Neuronal stem cell (in vitro differentiated cells): ENCODE measurements around the gene GJD3.
A peak's percentile ranks its signal among the peaks of the same experiment; 100 is the strongest.

Experiments used
- DNase-seq: peaks from one replicate; pipeline ENCODE4 v3.0.0-alpha.2; 2013; ENCODE audit warnings: low spot score
- H2AFZ ChIP-seq: one replicate; pipeline ENCODE4 v1.6.1; 2013; ENCODE audit warnings: mild to moderate bottlenecking, low read length, inconsistent platforms
- H2AK5ac ChIP-seq: 2 replicates; pipeline ENCODE4 v1.6.1; 2013; ENCODE audit warnings: low read depth, mild to moderate bottlenecking, inconsistent platforms, low read length, moderate library complexity, mixed read lengths
- H2BK120ac ChIP-seq: 2 replicates; pipeline ENCODE4 v1.6.1; 2013; ENCODE audit warnings: low read depth, mild to moderate bottlenecking, inconsistent platforms, low read length, moderate library complexity, mixed read lengths
- H2BK12ac ChIP-seq: one replicate; pipeline ENCODE4 v1.6.1; 2013; ENCODE audit warnings: low read length, inconsistent platforms
- H2BK15ac ChIP-seq: 2 replicates; pipeline ENCODE4 v1.6.1; 2013; ENCODE audit warnings: mild to moderate bottlenecking, low read length, inconsistent platforms, mixed read lengths
- H2BK5ac ChIP-seq: one replicate; pipeline ENCODE4 v1.6.1; 2013; ENCODE audit warnings: inconsistent platforms, mild to moderate bottlenecking, low read length, moderate library complexity
- H3K14ac ChIP-seq: one replicate; pipeline ENCODE4 v1.6.1; 2013; ENCODE audit warnings: low read length, inconsistent platforms
- H3K18ac ChIP-seq: 2 replicates; pipeline ENCODE4 v1.6.1; 2013; ENCODE audit warnings: low read length, inconsistent platforms
- H3K23ac ChIP-seq: 2 replicates; pipeline ENCODE4 v1.6.1; 2013; ENCODE audit warnings: low read depth, mild to moderate bottlenecking, mixed read lengths, low read length, inconsistent platforms; ENCODE audit not compliant: poor library complexity
- H3K27ac ChIP-seq: replicated peaks from 3 replicates; pipeline ENCODE4 v1.5.1; 2013; ENCODE audit warnings: low read length, inconsistent platforms
- H3K27me3 ChIP-seq, 3 experiments: 2 replicates each; pipeline ENCODE4 v1.6.1; 2013; ENCODE audit warnings: low read length in 3 of 3, mild to moderate bottlenecking in 2 of 3, inconsistent platforms in 1 of 3, low read depth in 1 of 3, mixed read lengths in 1 of 3, moderate library complexity in 1 of 3; ENCODE audit not compliant: control insufficient read depth in 3 of 3, insufficient read depth in 3 of 3
- H3K36me3 ChIP-seq, 2 donors: replicated peaks in 1 of 2; 2 replicates each; pipeline ENCODE4 v1.6.1; 2013; ENCODE audit warnings: low read length in 2 of 2; ENCODE audit not compliant: control insufficient read depth in 2 of 2, insufficient read depth in 2 of 2
- H3K4ac ChIP-seq: 2 replicates; pipeline ENCODE4 v1.6.1; 2013; ENCODE audit warnings: inconsistent platforms, mild to moderate bottlenecking, low read length, moderate library complexity
- H3K4me1 ChIP-seq, 2 donors: 1 replicate in 1 of 2; 2 replicates in 1 of 2; pipeline ENCODE4 v1.6.1; 2013; ENCODE audit warnings: low read length in 2 of 2, low read depth in 1 of 2; ENCODE audit not compliant: control insufficient read depth in 2 of 2, insufficient read depth in 1 of 2
- H3K4me2 ChIP-seq: one replicate; pipeline ENCODE4 v1.6.1; 2013; ENCODE audit warnings: mild to moderate bottlenecking, low read length, inconsistent platforms; ENCODE audit not compliant: insufficient read depth, poor library complexity, severe bottlenecking
- H3K4me3 ChIP-seq, 2 donors: 2 replicates each; pipeline ENCODE4 v1.5.1; 2013; ENCODE audit warnings: low read length in 2 of 2, mild to moderate bottlenecking in 2 of 2, inconsistent platforms in 1 of 2, moderate library complexity in 1 of 2
- H3K79me1 ChIP-seq: one replicate; pipeline ENCODE4 v1.6.1; 2013; ENCODE audit warnings: low read depth, mild to moderate bottlenecking, inconsistent platforms, low read length, moderate library complexity
- H3K9ac ChIP-seq: one replicate; pipeline ENCODE4 v1.6.1; 2013; ENCODE audit warnings: mild to moderate bottlenecking, low read depth, low read length, inconsistent platforms; ENCODE audit not compliant: poor library complexity
- H3K9me3 ChIP-seq, 2 donors: replicated peaks in 1 of 2; 2 replicates each; pipeline versions ENCODE3 to v1.6.1; 2013; ENCODE audit warnings: low read length in 2 of 2, mild to moderate bottlenecking in 2 of 2, inconsistent platforms in 1 of 2, low read depth in 1 of 2, mixed read lengths in 1 of 2, moderate library complexity in 1 of 2; ENCODE audit not compliant: control insufficient read depth in 2 of 2, insufficient read depth in 1 of 2
- H4K8ac ChIP-seq: one replicate; pipeline ENCODE4 v1.6.1; 2013; ENCODE audit warnings: low read depth, mild to moderate bottlenecking, inconsistent platforms, low read length, moderate library complexity
- H4K91ac ChIP-seq: one replicate; pipeline ENCODE4 v1.6.1; 2013; ENCODE audit warnings: low read length, low read depth, mild to moderate bottlenecking, inconsistent platforms; ENCODE audit not compliant: poor library complexity
- WGBS, 2 donors: extraction: QIAGEN DNeasy Blood & Tissue Kit; methylation state at CpG; one replicate each; pipeline ENCODE4 v1.1.7; 2013; ENCODE audit warnings: missing lambda C conversion rate in 2 of 2, mixed read lengths in 1 of 2; ENCODE audit not compliant: insufficient read length in 2 of 2, insufficient replicate concordance in 1 of 2; ENCODE audit errors: extremely low coverage in 2 of 2; 5-methylcytosine and 5-hydroxymethylcytosine counted together

The GJD3 gene

DNA sequence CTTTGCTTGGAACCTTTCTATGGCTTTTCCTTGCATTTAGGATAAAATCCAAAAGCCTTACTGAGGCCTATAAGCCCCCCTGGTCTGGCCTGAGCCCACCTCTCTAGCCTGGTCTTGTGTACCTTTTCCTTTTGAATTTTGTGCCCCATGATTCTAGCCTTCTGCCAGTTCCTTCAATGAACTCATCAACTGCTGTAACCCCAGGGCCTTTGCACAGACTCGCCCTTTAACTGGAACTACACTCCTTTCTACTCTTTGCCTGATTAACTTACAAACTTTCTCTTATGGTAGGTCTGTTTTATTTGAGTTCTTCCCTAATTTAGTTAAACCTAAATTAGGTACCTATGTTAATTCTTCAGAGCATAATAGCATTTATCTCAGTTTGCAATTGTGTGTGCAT is 24.2 kb downstream of the GJD3 start:
- Histone ChIP-seq H3K4me3 (peak overlapping the region in 1 of 2 donors; percentile 56), H2BK5ac (no peak overlapping the region), H2AFZ (no peak overlapping the region), H3K4me1 (peaks cover 31 to 32% of the 10 kb centered on the region in 2 donors), H4K91ac (no peak overlapping the region), H2BK120ac (no peak overlapping the region), H2AK5ac (no peak overlapping the region), H3K14ac (no peak overlapping the region), H3K27me3 (peaks cover 0 to 15% (median 2%) of the 10 kb centered on the region in 3 experiments), H4K8ac (no peak overlapping the region), H3K36me3 (peaks cover 0 to 2% of the 10 kb centered on the region in 2 donors), H3K9me3 (peaks cover 0 to 2% of the 10 kb centered on the region in 2 donors), H3K18ac (no peak overlapping the region), H2BK12ac (no peak overlapping the region), H3K79me1 (peaks cover 5% of the 10 kb centered on the region), H3K9ac (no peak overlapping the region), H3K27ac (no peak overlapping the region), H2BK15ac (no peak overlapping the region), H3K4me2 (no peak overlapping the region), H3K23ac (no peak overlapping the region), H3K4ac (no peak overlapping the region)
- WGBS, 2 donors, result no CpG with 5 or more reads among the region's 1 CpG
- DNase-seq, result no peak

DNA sequence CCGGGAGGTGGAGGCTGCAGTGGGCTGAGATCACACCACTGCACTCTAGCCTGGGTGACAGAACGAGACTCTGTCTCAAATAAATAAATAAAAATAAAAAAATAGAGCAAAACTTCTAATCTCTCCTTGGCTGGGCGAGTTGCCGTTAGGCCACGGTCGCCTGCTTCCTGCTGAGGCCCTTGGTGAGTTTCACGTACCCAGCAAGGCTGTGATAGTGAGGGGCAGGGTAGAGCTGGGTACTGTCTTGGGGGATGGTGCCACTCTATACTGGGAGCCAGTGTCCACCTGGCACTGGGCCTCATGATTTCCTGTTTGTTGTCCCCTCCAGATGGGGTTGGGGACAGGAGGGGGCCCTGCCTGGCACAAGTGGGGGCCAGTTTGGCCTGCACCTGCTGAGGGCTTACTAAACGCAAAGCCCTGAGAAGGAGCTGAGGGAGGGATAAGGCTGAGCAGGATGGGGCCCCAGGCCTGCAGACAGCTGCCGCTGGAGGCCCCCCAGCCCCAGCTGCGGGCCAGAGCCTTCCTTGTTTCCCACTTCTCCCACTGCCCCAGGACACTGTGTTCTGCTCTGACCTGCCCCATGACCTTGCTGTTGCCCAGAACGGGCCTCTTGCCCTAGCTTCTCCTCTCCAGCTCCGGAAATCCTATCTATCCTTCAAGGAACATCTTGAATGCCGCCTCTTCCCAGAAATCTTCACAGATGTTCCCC is 25.4 kb downstream of the GJD3 start:
- Histone ChIP-seq H2BK15ac (no peak overlapping the region), H2AK5ac (no peak overlapping the region), H3K4me2 (no peak overlapping the region), H3K18ac (peak overlapping the region; percentile 17), H3K79me1 (peaks cover 5% of the 10 kb centered on the region), H3K27me3 (peaks cover 0 to 15% (median 2%) of the 10 kb centered on the region in 3 experiments), H3K14ac (no peak overlapping the region), H3K36me3 (peaks cover 0 to 2% of the 10 kb centered on the region in 2 donors), H3K9me3 (peaks cover 0 to 2% of the 10 kb centered on the region in 2 donors), H3K9ac (no peak overlapping the region), H4K91ac (no peak overlapping the region), H2AFZ (no peak overlapping the region), H4K8ac (no peak overlapping the region), H2BK5ac (peak overlapping the region; percentile 39), H2BK12ac (no peak overlapping the region), H3K4me1 (peaks cover 28 to 30% of the 10 kb centered on the region in 2 donors), H3K23ac (no peak overlapping the region), H3K4me3 (no peak overlapping the region), H3K27ac (no peak overlapping the region), H3K4ac (no peak overlapping the region), H2BK120ac (no peak overlapping the region)
- DNase-seq, result no peak
- no CpG with 5 or more reads among the region's 13 CpGs for WGBS, 2 donors

DNA sequence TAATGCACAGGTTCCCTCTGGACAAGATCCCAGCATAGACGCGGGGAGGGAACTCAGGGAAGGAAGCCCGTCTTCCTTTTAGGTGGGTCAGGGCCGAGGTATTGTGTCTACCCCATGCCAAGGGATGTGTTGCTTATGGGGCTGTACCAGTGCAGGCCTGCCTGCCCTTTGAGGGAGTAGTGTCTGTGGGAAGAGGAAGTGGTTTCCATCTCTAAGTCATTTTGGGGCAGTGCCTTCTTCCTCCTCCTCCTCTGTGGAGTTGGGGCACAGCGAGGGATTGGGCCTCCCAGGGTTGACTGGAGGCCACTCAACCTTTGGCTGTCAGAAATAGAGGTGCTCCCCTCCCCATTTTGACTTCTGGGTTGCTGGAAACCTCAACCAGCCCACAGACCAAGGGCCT is 26.5 kb downstream of the GJD3 start:
- no peak overlapping the region for H3K4me2 ChIP-seq
- no peak overlapping the region for H4K8ac ChIP-seq
- no peak for DNase-seq
- no peak overlapping the region for H3K18ac ChIP-seq
- no peak overlapping the region for H2BK120ac ChIP-seq
- H3K27ac ChIP-seq, result no peak overlapping the region
- no CpG with 5 or more reads among the region's 5 CpGs for WGBS, 2 donors
- no peak overlapping the region for H2BK5ac ChIP-seq
- peak overlapping the region; percentile 19 for H2AK5ac ChIP-seq
- peaks cover 0 to 2% of the 10 kb centered on the region in 2 donors for H3K9me3 ChIP-seq
- H2BK15ac ChIP-seq, result no peak overlapping the region
- peaks cover 19 to 20% of the 10 kb centered on the region in 2 donors for H3K4me1 ChIP-seq
- H2AFZ ChIP-seq, result no peak overlapping the region
- peaks cover 0 to 10% (median 2%) of the 10 kb centered on the region in 3 experiments for H3K27me3 ChIP-seq
- H3K79me1 ChIP-seq, result peaks cover 5% of the 10 kb centered on the region
- no peak overlapping the region for H4K91ac ChIP-seq
- H3K4ac ChIP-seq, result no peak overlapping the region
- no peak overlapping the region for H3K4me3 ChIP-seq
- no peak overlapping the region for H3K14ac ChIP-seq
- no peak overlapping the region for H2BK12ac ChIP-seq
- no peak overlapping the region for H3K23ac ChIP-seq
- peaks cover 0 to 2% of the 10 kb centered on the region in 2 donors for H3K36me3 ChIP-seq
- H3K9ac ChIP-seq, result no peak overlapping the region

GRCh38 chr17:40337351-40337750 is 27.2 kb downstream of the GJD3 start:
- Histone ChIP-seq H3K4me1 (peaks cover 14 to 15% of the 10 kb centered on the region in 2 donors), H3K14ac (no peak overlapping the region), H3K4me2 (no peak overlapping the region), H3K27me3 (peaks cover 0 to 3% (median under 1%) of the 10 kb centered on the region in 3 experiments), H3K9me3 (peaks cover 0 to 2% of the 10 kb centered on the region in 2 donors), H3K18ac (no peak overlapping the region), H3K79me1 (peaks cover 4% of the 10 kb centered on the region), H3K36me3 (peaks cover 0 to 2% of the 10 kb centered on the region in 2 donors), H3K9ac (no peak overlapping the region), H2AK5ac (no peak overlapping the region), H2BK15ac (no peak overlapping the region), H4K8ac (no peak overlapping the region), H2BK12ac (no peak overlapping the region), H2BK120ac (no peak overlapping the region), H3K4ac (no peak overlapping the region), H2AFZ (no peak overlapping the region), H3K27ac (no peak overlapping the region), H4K91ac (no peak overlapping the region), H2BK5ac (no peak overlapping the region), H3K4me3 (no peak overlapping the region), H3K23ac (no peak overlapping the region)
- no peak for DNase-seq
- WGBS, 2 donors, result no CpG with 5 or more reads among the region's 8 CpGs
